Vagina (tissue), 2 donors: ENCODE measurements around the gene SPSB2.

Experiments used
- POLR2A ChIP-seq, 2 donors: fragments of 450-650 bp; IDR thresholded peaks; one replicate each; pipeline ENCODE4 v1.6.1; 2017; ENCODE audit warnings: antibody characterized with exemption in 2 of 2, mild to moderate bottlenecking in 2 of 2, moderate library complexity in 2 of 2
- POLR2AphosphoS5 ChIP-seq, 2 donors: sonication (generic); formaldehyde crosslinking; IDR thresholded peaks; one replicate each; pipeline ENCODE4 v1.9.0; 2017; ENCODE audit warnings: antibody characterized with exemption in 2 of 2, mild to moderate bottlenecking in 2 of 2, low read depth in 1 of 2; ENCODE audit not compliant: insufficient read depth in 1 of 2
- TF ChIP-seq, protein P1 (sequence below), 3 experiments: fragments of 450-650 bp in 2 of 3; fragments of 200-600 bp in 1 of 3; sonication (generic) in 1 of 3; IDR thresholded peaks; one replicate each; pipeline ENCODE4 v1.5.1; 2017 to 2019; ENCODE audit warnings: antibody characterized with exemption in 3 of 3, mild to moderate bottlenecking in 2 of 3, moderate library complexity in 2 of 3

DNA sequence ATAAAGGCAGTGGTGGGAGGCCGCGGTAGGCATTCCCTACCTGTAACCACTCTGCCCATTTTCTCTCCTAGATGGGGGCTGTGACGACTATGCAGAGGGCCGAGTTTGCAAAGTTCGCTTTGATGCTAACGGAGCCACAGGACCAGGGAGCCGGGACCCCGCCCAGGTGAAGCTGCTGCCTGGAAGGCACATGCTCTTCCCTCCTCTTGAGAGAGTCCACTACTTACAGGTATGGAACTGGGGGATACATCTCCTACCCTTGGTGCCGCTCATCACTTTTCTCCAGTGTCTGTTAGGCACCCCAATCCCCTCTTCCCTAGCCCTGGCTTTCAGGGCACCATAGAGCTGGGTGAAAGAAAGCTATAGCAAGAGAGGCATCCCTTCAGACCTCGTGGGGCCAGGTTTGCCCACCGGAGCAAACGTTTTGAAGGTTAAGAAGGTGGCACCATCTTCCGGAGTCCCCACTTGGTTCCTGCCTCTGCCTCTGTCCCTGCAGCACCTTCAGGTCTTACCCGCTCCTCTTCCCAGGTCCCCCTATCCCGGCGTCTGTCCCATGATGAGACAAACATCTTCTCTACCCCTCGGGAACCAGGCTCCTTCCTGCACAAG lies 46.9 kb downstream of the SPSB2 start:
- TF ChIP-seq, protein P1, sequence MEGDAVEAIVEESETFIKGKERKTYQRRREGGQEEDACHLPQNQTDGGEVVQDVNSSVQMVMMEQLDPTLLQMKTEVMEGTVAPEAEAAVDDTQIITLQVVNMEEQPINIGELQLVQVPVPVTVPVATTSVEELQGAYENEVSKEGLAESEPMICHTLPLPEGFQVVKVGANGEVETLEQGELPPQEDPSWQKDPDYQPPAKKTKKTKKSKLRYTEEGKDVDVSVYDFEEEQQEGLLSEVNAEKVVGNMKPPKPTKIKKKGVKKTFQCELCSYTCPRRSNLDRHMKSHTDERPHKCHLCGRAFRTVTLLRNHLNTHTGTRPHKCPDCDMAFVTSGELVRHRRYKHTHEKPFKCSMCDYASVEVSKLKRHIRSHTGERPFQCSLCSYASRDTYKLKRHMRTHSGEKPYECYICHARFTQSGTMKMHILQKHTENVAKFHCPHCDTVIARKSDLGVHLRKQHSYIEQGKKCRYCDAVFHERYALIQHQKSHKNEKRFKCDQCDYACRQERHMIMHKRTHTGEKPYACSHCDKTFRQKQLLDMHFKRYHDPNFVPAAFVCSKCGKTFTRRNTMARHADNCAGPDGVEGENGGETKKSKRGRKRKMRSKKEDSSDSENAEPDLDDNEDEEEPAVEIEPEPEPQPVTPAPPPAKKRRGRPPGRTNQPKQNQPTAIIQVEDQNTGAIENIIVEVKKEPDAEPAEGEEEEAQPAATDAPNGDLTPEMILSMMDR (IDR thresholded peaks at IDR 0.05) = no peak
- TF ChIP-seq POLR2A (IDR thresholded peaks at IDR 0.05) = no peak
- TF ChIP-seq POLR2AphosphoS5 (IDR thresholded peaks at IDR 0.05; ENCODE audit: insufficient read depth in 1 of 2, low read depth in 1 of 2) = no peak
